Stimulated activated naive CD8-positive, alpha-beta T cell treated with anti-CD3 and anti-CD28 coated beads, Interleukin-15, Interleukin-2, amounts not matched to agents 100 ng/mL and 50 ng/mL, for 24 hours (primary cell): Measurements from ENCODE around the gene TUBA1A.
"Not testable (repeated sequence)": the region's sequence is repeated elsewhere in the genome, so short reads cannot be mapped to it uniquely, and the experiment has no call there.

ENCODE experiments used
- H3K27ac Mint-ChIP-seq: one replicate; pipeline ENCODE4 v1.8.0; 2021; ENCODE audit warnings: mild to moderate bottlenecking, mixed read lengths
- H3K27me3 Mint-ChIP-seq: one replicate; pipeline ENCODE4 v1.8.0; 2021; ENCODE audit warnings: mixed read lengths
- H3K36me3 Mint-ChIP-seq: one replicate; pipeline ENCODE4 v1.8.0; 2021; ENCODE audit warnings: low read depth, mixed read lengths
- H3K4me1 Mint-ChIP-seq: one replicate; pipeline ENCODE4 v1.8.0; 2021; ENCODE audit warnings: low read depth, mixed read lengths
- H3K4me3 Mint-ChIP-seq: one replicate; pipeline ENCODE4 v1.8.0; 2021; ENCODE audit warnings: mild to moderate bottlenecking, mixed read lengths
- H3K9me3 Mint-ChIP-seq: one replicate; pipeline ENCODE4 v1.8.0; 2021; ENCODE audit warnings: mixed read lengths

TUBA1A gene

DNA sequence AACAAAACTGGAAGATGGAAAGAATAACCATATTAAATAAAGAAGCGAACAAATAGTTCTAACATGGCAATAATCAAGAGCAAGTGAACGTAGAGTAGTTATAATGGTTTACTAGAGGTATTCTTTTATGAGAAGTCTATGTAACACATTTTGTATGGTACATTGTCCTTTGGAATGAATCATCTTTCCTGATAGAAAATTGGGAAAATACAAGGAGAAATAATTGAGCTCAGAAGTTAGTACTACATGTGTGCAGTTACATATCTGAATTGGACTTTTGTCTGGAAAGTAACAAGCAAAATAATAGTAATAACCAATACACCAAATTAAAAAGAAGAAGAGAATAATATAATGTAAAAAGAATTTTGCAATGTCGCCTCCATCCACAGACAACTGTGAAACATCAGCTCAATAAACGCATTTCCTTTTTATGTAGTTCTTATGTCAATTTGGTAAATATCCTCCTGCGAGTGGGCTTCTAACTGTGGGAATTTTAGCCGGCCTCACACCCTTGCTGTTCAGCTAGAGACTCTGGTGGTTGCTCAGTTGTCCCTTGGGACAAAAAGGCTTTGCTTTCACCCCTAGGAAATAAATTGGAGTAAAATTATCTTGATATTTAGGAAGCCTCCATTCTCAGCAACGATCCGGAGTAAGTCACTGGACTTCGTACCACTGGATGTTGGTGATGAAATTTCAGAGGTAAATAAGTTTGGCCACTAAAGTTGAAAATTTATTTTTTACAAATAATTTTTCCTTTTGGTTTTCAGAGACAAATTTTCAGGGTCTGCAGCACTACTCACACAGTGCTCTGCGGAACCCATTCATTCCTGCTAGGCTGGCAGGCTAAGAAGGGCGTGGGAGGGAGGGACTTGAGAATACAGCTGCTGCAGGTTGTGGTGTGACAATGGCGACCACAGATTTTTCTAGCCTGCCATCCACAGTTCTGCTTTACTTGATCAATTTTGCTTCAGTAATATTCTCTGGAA, 1.1 kb upstream of the TUBA1A start:
- Mint-ChIP-seq H3K4me1 (peaks cover 19% of the 10 kb centered on the region), H3K4me3 (peak overlapping the region; percentile 90)

DNA sequence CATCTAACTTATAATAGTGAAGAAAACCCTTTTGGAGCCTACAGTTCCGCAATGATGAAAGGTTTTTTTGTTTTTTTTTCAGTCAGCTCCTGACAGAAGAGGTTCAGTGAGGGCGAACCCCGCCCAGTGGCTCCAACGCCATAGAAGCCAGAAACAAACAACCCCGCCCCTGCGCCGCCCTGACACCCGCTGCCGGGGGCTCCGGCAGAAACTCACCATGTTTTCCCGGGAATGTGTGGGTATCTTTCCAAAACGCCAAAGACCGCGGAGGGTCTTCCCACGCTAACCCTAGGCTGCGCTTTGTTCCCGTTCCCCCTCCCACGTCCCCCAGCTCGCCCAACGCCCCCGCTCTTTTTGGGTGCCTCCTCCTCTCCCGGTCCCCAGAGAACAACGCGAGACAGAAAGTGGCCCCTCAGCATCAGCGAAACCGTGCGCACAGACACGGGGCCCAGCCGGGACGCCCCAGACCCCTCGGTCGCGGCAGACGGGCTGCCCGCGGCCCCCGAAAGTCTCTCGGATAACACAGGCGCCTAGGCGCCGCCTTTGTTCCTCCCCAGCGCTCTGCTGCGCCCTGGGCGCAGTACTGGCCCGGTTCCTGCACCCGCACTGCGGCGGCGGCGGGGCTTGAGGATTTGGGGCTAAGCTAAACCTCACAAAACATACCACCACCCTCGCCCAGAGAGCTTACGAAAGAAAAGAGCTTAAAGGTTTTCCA, 522 bp downstream of the TUBA1A start:
- no peaks in the 10 kb centered on the region for H3K27me3 Mint-ChIP-seq
- H3K4me1 Mint-ChIP-seq, result peaks cover 19% of the 10 kb centered on the region
- no peaks in the 10 kb centered on the region for H3K9me3 Mint-ChIP-seq

More for the DNA sequence above, 1.1 kb upstream of the TUBA1A start:
- Mint-ChIP-seq H3K36me3 (peaks cover 12% of the 10 kb centered on the region), H3K9me3 (no peaks in the 10 kb centered on the region), H3K27ac (peak overlapping the region; percentile 68), H3K27me3 (no peaks in the 10 kb centered on the region)

GRCh38 chr12:49187184-49187583, 1.7 kb downstream of the TUBA1A start:
- Mint-ChIP-seq H3K36me3 (peaks cover 18% of the 10 kb centered on the region), H3K27ac (no peak overlapping the region), H3K4me3 (peak overlapping the region; percentile 90)

More for the DNA sequence above, 522 bp downstream of the TUBA1A start:
- peaks cover 18% of the 10 kb centered on the region for H3K36me3 Mint-ChIP-seq
- H3K4me3 Mint-ChIP-seq, result peak overlapping the region; percentile 90
- peak overlapping the region; percentile 89 for H3K27ac Mint-ChIP-seq

GRCh38 chr12:49186307-49186706, 2.6 kb downstream of the TUBA1A start:
- H3K4me3 Mint-ChIP-seq, H3K27me3 Mint-ChIP-seq, H3K27ac Mint-ChIP-seq, H3K9me3 Mint-ChIP-seq: not testable (repeated sequence)
- peaks cover 19% of the 10 kb centered on the region for H3K4me1 Mint-ChIP-seq
- H3K36me3 Mint-ChIP-seq, result peaks cover 18% of the 10 kb centered on the region

More at GRCh38 chr12:49187184-49187583, 1.7 kb downstream of the TUBA1A start:
- Mint-ChIP-seq H3K27me3 (no peaks in the 10 kb centered on the region), H3K9me3 (no peaks in the 10 kb centered on the region), H3K4me1 (peaks cover 19% of the 10 kb centered on the region)

DNA sequence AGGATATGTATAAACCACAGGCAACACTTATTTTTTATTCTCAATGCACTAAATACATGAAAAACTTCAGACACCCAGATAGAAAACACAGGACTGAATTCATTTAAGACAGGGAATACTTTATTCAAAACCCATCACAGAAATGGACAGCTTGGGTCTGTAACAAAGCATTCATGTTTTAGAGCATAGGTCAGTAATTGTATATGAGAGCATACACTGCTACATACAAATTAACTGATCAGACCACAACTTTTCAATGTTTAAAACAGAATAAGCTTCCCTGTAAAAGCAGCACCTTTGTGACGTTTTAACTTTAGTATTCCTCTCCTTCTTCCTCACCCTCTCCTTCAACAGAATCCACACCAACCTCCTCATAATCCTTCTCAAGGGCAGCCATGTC, 4.2 kb downstream of the TUBA1A start:
- not testable (repeated sequence) for H3K27ac Mint-ChIP-seq, H3K4me3 Mint-ChIP-seq, H3K9me3 Mint-ChIP-seq, H3K27me3 Mint-ChIP-seq
- H3K36me3 Mint-ChIP-seq, result peaks cover 18% of the 10 kb centered on the region
- H3K4me1 Mint-ChIP-seq, result peaks cover 17% of the 10 kb centered on the region

GRCh38 chr12:49183214-49183950, 5.5 kb downstream of the TUBA1A start:
- peaks cover 18% of the 10 kb centered on the region for H3K36me3 Mint-ChIP-seq
- peaks cover 13% of the 10 kb centered on the region for H3K4me1 Mint-ChIP-seq
- not testable (repeated sequence) for H3K4me3 Mint-ChIP-seq, H3K27me3 Mint-ChIP-seq, H3K27ac Mint-ChIP-seq, H3K9me3 Mint-ChIP-seq

- no peaks in the 10 kb centered on the region for H3K4me1 Mint-ChIP-seq
- H3K27me3 Mint-ChIP-seq, result no peaks in the 10 kb centered on the region
- no peaks in the 10 kb centered on the region for H3K9me3 Mint-ChIP-seq
- no peaks in the 10 kb centered on the region for H3K36me3 Mint-ChIP-seq
- no peak overlapping the region for H3K27ac Mint-ChIP-seq
- H3K4me3 Mint-ChIP-seq, result no peak overlapping the region
Measured at GRCh38 chr12:49174218-49174617, 14.7 kb downstream of the TUBA1A start.

- Mint-ChIP-seq H3K9me3 (no peaks in the 10 kb centered on the region), H3K27me3 (no peaks in the 10 kb centered on the region), H3K4me1 (no peaks in the 10 kb centered on the region), H3K36me3 (no peaks in the 10 kb centered on the region), H3K27ac (no peak overlapping the region), H3K4me3 (no peak overlapping the region)
Measured at GRCh38 chr12:49170924-49171323, 18.0 kb downstream of the TUBA1A start.

- H3K27ac Mint-ChIP-seq, result no peak overlapping the region
- no peaks in the 10 kb centered on the region for H3K36me3 Mint-ChIP-seq
- H3K9me3 Mint-ChIP-seq, result no peaks in the 10 kb centered on the region
- no peaks in the 10 kb centered on the region for H3K27me3 Mint-ChIP-seq
- H3K4me1 Mint-ChIP-seq, result no peaks in the 10 kb centered on the region
- H3K4me3 Mint-ChIP-seq, result no peak overlapping the region
Measured at GRCh38 chr12:49165114-49165513, 23.8 kb downstream of the TUBA1A start.

DNA sequence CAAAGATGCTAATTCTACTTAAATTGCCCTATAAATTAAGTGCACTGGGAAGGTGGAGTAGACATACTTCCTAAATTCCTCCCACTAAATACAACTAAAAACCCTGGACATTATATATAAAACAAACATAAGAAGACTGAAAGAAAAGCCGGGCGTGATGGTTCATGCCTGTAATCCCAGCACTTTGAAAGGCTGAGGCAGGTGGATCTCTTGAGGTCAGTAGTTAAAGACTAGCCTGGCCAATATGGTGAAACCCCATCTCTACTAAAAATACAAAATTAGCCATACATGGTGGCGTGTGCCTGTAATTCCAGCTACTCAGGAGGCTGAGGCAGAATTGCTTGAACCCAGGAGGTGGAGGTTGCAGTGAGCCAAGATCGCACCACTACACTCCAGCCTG, 27.0 kb downstream of the TUBA1A start:
- H3K4me3 Mint-ChIP-seq, H3K36me3 Mint-ChIP-seq, H3K27ac Mint-ChIP-seq, H3K9me3 Mint-ChIP-seq, H3K4me1 Mint-ChIP-seq, H3K27me3 Mint-ChIP-seq: not testable (repeated sequence)

- Mint-ChIP-seq H3K4me3 (no peak overlapping the region), H3K36me3 (no peaks in the 10 kb centered on the region), H3K27me3 (no peaks in the 10 kb centered on the region), H3K9me3 (no peaks in the 10 kb centered on the region), H3K4me1 (no peaks in the 10 kb centered on the region), H3K27ac (no peak overlapping the region)
Measured at GRCh38 chr12:49161092-49161795, 27.6 kb downstream of the TUBA1A start.

GRCh38 chr12:49160399-49160798, 28.5 kb downstream of the TUBA1A start:
- no peak overlapping the region for H3K4me3 Mint-ChIP-seq
- H3K27ac Mint-ChIP-seq, result no peak overlapping the region

DNA sequence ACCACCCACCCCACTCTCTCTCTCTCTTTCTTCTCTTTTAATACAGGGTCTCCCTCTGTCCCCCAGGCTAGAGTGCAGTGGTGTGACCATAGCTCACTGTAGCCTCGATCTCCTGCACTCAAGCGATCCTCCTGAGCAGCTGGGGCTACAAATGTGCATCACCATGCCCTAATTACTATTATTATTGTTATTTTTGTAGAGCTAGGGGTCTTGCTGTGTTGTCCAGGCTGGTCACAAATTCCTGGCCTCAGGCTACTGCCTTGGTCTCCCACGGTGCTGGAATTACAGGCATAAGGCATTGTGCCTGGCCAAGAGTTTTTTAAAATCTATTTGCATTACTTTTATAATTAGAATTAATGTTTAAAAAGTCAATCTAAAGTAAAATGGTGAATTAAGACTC, 34.7 kb downstream of the TUBA1A start:
- Mint-ChIP-seq H3K27me3 (no peaks in the 10 kb centered on the region), H3K4me1 (peaks cover 3% of the 10 kb centered on the region), H3K27ac (no peak overlapping the region), H3K9me3 (no peaks in the 10 kb centered on the region), H3K36me3 (peaks cover 4% of the 10 kb centered on the region), H3K4me3 (no peak overlapping the region)

More at GRCh38 chr12:49160399-49160798, 28.5 kb downstream of the TUBA1A start:
- Mint-ChIP-seq H3K9me3 (no peaks in the 10 kb centered on the region), H3K36me3 (no peaks in the 10 kb centered on the region), H3K4me1 (no peaks in the 10 kb centered on the region), H3K27me3 (no peaks in the 10 kb centered on the region)

GRCh38 chr12:49147384-49147783, 41.5 kb downstream of the TUBA1A start:
- Mint-ChIP-seq H3K4me1 (peaks cover 3% of the 10 kb centered on the region), H3K36me3 (peaks cover 10% of the 10 kb centered on the region), H3K27me3 (no peaks in the 10 kb centered on the region), H3K9me3 (no peaks in the 10 kb centered on the region), H3K27ac (no peak overlapping the region), H3K4me3 (no peak overlapping the region)
